Measurements from ENCODE around the gene CIRBP.

- TF ChIP-seq POLR2AphosphoS5 (IDR thresholded peaks at IDR 0.05; ENCODE audit: low read depth, low read length) (no peak), SIN3A (IDR thresholded peaks at IDR 0.05; ENCODE audit: borderline replicate concordance, insufficient read depth, low read length) (no peak), TAF1 (IDR thresholded peaks at IDR 0.05; ENCODE audit: borderline replicate concordance, insufficient read depth, low read length) (no peak)
- TF ChIP-seq, protein P1, sequence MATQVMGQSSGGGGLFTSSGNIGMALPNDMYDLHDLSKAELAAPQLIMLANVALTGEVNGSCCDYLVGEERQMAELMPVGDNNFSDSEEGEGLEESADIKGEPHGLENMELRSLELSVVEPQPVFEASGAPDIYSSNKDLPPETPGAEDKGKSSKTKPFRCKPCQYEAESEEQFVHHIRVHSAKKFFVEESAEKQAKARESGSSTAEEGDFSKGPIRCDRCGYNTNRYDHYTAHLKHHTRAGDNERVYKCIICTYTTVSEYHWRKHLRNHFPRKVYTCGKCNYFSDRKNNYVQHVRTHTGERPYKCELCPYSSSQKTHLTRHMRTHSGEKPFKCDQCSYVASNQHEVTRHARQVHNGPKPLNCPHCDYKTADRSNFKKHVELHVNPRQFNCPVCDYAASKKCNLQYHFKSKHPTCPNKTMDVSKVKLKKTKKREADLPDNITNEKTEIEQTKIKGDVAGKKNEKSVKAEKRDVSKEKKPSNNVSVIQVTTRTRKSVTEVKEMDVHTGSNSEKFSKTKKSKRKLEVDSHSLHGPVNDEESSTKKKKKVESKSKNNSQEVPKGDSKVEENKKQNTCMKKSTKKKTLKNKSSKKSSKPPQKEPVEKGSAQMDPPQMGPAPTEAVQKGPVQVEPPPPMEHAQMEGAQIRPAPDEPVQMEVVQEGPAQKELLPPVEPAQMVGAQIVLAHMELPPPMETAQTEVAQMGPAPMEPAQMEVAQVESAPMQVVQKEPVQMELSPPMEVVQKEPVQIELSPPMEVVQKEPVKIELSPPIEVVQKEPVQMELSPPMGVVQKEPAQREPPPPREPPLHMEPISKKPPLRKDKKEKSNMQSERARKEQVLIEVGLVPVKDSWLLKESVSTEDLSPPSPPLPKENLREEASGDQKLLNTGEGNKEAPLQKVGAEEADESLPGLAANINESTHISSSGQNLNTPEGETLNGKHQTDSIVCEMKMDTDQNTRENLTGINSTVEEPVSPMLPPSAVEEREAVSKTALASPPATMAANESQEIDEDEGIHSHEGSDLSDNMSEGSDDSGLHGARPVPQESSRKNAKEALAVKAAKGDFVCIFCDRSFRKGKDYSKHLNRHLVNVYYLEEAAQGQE (IDR thresholded peaks at IDR 0.05; ENCODE audit: insufficient read depth in 1 of 2, low read depth in 2 of 2, low read length in 2 of 2), result no peak
Measured at GRCh38 chr19:1309977-1310852, 41.1 kb downstream of the CIRBP start.

All from PFSK-1 (cell line).